HL-60/S4 treated with phorbol 12-myristate 13-acetate at 8.2 ng/mL for 4 days and 3 days (cell line): ENCODE measurements around the gene MAST4.

ENCODE experiments used
- in situ Hi-C: fragments of 300-500 bp; cut with MboI; formaldehyde crosslinking; loops from 2 replicates; pipeline ENCODE4 v1.15.0; 2022; ENCODE audit warnings: low sequenced_read_pairs

The MAST4 gene

DNA sequence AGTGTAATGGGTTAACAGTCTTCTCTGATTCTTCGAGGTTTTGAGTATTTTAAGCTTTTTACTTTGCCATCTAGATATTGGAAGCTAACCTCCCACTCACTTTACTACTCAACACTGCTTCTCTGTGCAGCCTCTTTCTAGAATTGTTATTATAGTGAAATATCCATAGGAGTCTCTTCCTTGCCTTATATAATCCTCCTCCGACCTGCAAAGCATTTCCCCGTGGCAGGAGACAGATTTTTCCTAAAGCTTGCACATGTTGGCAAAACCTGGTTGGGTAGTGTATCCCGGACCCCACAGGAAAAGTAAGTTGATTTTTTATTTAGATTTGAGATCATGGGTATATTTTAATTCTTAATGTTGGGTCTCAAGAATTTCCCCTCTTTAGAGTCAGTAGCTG, 351.3 kb downstream of the MAST4 start:
- in situ Hi-C loops, result no loop called here

- in situ Hi-C loops, result no loop called here
Observed at GRCh38 chr5:66949066-66949465, 352.9 kb downstream of the MAST4 start.

DNA sequence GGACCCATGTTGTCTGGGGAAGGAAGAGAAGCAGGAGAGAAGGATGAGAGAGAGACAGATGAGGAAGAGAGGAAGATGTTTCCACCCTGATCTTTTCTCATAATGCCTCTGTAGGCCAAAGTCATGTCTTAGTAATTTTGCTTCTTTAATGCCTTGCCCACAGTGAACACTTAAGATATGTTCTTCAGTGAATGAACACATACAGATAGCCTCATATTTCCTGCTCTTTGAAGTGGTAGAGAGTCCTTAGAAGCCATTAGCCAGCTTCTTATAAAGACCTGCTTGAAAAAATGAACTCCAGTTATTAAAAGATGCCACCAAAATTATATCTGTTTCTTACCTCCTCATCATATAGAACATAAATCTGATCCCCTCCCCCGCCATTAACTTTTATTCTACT, 356.0 kb downstream of the MAST4 start:
- in situ Hi-C loops, result no loop called here

GRCh38 chr5:66956439-66956838, 360.2 kb downstream of the MAST4 start:
- in situ Hi-C loops, result no loop called here

DNA sequence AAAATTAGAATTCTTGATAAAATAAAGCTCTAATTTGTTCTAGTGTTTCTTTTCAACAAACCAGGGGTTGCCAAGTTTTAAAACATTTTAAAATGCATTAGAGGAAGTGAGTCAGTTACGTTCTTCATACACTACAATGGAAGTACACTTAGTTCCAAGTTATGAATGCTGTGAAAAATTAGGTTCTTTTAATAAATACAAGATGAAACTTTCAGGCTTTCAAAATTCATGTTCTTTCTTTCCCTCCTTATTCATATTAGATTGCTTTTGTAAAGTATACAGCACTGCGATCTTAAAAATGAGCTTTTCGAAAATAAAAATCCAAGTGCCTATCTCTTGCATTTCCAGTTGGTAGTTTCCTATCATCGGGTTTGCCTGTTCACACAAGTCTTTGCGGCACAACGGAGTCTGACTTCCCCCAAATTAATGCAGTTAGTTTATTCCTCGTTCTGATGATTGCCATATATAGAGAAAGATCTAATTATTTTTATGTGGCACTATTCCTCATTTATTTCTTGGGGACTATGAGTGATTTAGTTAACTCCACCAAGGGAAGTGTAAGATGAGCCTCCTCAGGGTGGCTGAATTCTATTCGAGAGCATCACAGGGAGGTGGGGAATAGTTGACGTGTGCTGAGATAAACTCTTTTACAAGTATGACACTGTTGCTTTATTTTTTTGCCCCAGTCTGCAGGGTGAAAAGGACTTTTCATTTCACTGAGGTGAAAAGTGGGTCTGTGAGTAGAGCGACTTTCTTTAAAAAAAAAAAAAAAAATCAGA, 362.2 kb downstream of the MAST4 start:
- in situ Hi-C loops, result no loop called here

GRCh38 chr5:66958980-66959641, 362.9 kb downstream of the MAST4 start:
- in situ Hi-C loops, result no loop called here

DNA sequence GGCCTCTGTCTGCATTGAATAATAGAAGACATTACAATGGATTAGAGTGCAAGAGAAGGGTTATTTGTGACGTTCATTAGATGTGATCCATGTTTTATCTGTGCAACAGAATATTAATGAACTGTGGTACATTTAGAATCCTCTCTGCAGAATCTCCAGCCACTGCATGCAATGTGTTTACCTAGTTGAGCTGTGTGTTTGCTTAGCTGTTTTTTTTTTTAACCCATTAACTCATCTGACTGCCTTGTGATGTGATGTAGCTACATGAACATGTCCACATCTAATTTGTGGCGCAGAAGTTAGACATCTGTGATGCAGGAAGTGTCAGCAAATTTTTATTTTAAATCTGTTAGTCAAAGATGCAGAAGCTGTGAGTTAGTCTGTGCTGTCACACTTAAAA, 363.5 kb downstream of the MAST4 start:
- in situ Hi-C loops, result no loop called here

DNA sequence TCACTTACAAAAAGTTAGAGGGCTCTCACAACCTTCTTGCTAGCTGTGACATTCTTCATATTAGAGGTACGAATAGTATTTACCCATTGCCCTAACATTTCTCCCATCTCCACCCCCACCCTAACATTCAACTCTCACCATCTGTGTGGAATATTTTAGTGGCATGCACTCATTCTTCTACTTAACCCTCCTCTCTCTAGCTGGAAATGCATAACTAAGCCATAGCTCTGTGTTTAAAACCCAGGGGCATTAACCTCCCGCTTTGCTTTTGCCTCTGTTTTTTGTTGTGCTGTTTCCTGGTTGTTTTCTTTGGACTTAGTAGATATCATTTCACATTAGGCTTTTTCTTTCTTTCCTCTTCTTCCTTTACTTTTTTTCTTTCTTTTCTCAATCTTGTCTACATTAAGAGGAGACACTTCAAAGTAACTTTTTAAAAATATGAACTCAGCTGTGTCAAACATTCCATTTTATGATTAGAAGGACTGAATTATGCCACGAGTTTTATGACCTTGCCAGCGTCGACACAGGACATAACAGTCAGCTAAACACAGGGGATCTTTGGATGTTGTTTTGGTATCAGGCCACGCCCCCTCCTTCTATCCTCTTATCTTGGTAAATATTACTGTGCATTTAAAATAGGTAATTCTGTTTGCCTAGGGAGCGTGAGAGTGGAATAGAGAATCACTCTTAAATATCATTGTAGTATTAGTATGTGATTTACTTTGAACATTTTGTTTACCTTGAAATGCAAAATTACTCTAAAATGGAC, 364.4 kb downstream of the MAST4 start:
- in situ Hi-C loops, result no loop called here

DNA sequence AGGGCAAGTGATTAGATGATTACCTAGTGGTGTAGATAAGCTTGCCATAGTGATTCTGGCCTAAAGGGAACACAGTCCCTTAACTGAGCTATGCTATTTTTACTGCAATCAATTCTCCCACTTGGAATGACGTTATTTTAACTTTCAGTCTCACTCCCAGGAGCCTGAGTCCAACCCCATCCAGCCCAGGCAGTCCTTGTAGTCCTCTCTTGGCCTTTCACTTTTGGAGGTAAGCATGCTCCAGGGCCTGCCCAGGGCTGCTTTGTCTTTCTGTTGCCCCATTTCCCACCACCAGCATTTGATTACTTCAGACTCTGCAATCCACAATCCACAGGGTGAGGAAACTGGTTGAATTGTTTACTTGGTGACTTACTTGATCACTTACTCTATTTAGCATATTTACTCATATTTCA, 367.4 kb downstream of the MAST4 start:
- in situ Hi-C loops, result no loop called here

DNA sequence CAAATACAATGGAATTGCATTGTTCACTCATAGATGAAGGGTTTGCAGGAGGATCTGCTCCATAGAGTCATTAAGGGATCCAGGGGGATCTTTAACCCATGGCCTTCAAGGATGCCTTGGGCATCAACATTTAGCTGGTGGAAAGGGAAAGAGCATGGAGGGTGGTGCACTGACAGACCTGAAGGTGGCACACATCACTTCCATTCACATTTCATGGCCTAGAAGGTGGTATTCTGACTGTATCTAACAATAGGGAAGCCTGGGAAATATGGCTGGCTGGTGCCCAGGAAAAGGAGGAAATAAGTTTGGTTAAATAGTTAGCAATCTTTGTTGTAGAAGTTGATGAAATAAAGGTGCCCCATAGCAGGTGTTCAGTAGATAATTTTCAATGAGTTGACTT, 370.2 kb downstream of the MAST4 start:
- in situ Hi-C loops, result no loop called here

GRCh38 chr5:66967102-66967501, 370.9 kb downstream of the MAST4 start:
- in situ Hi-C loops, result no loop called here

DNA sequence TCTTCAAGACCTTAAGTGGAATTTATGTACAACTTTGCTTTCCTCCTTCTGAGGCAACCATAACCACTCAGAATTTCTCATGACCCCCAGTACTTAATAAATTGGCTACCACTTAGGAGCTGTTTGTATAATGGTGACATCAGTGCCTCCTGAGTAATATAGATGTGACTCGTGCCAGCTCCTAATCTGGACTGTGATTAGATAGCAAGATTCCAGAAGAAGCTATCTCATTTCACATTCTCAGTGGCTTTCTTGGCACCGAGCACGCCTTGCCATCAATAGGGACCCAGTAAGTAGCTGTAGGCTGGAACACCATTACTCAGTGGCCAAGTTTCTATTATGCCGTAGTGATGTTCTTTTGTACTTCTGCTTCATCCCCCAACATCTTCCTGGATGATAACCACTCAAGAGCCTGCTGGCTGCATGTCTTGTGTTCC, 371.7 kb downstream of the MAST4 start:
- in situ Hi-C loops, result no loop called here

GRCh38 chr5:66969484-66969883, 373.3 kb downstream of the MAST4 start:
- in situ Hi-C loops, result no loop called here

GRCh38 chr5:66969963-66970362, 373.8 kb downstream of the MAST4 start:
- in situ Hi-C loops, result no loop called here

DNA sequence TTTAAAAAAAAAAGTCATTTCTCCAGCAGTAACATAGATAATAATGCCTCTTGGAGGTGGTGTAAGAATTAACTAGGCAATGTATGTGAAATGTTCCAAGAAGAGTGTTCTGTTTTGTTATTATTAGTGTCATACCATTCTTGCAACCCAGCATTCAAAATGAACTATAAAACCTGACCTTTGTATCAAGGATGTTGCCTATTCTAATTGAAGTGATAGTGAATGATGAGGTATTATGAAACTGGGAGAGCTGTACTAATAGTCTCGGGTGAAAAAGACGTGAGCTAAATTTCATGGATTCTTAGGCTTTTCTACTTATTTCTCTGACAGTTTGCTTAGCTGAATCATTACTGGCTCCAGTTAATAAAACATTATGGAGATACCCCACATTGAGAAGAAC, 375.8 kb downstream of the MAST4 start:
- in situ Hi-C loops, result no loop called here

GRCh38 chr5:66974256-66974655, 378.1 kb downstream of the MAST4 start:
- in situ Hi-C loops, result no loop called here

GRCh38 chr5:66976108-66976507, 379.9 kb downstream of the MAST4 start:
- in situ Hi-C loops, result no loop called here

- in situ Hi-C loops, result no loop called here
Observed at GRCh38 chr5:66979738-66980137, 383.5 kb downstream of the MAST4 start.

- in situ Hi-C loops, result no loop called here
Observed at GRCh38 chr5:66981266-66982055, 385.3 kb downstream of the MAST4 start.

GRCh38 chr5:66982056-66982387, 385.8 kb downstream of the MAST4 start:
- in situ Hi-C loops, result no loop called here

GRCh38 chr5:66982470-66982869, 386.3 kb downstream of the MAST4 start:
- in situ Hi-C loops, result no loop called here
